SIG-M5 treated with dmso at 0.1 percent for 504 hours (cell line): Measurements from ENCODE around the gene HDC.

ENCODE experiments used
- DNase-seq: peaks from one replicate; lab custom pipeline; 2025; ENCODE audit not compliant: unreplicated experiment; lab: John Stamatoyannopoulos, UW

Gene HDC

GRCh38 chr15:50265620-50266019, at the start of gene HDC:
Gene HDC (minus strand): TSS chr15:50265726. CDS start chr15:50265623, 103 bp downstream.
- no peak for DNase-seq

- no peak for DNase-seq
Observed at GRCh38 chr15:50312636-50313035, 47.1 kb upstream of the HDC start.

- DNase-seq = no peak
Observed at GRCh38 chr15:50307799-50308198, 42.3 kb upstream of the HDC start.

GRCh38 chr15:50304836-50305235, 39.3 kb upstream of the HDC start:
- DNase-seq = no peak

GRCh38 chr15:50302581-50302980, 37.1 kb upstream of the HDC start:
- DNase-seq = no peak

GRCh38 chr15:50298340-50298739, 32.8 kb upstream of the HDC start:
- DNase-seq = no peak

GRCh38 chr15:50295966-50296365, 30.4 kb upstream of the HDC start:
- DNase-seq = no peak

GRCh38 chr15:50289749-50290148, 24.2 kb upstream of the HDC start:
- DNase-seq = no peak

GRCh38 chr15:50287324-50288116, 22.0 kb upstream of the HDC start:
- no peak for DNase-seq

- DNase-seq = no peak
Observed at GRCh38 chr15:50281427-50281826, 15.9 kb upstream of the HDC start.

- DNase-seq = no peak
Observed at GRCh38 chr15:50280271-50280670, 14.7 kb upstream of the HDC start.

GRCh38 chr15:50278496-50278895, 13.0 kb upstream of the HDC start:
- DNase-seq = peak; percentile 47

GRCh38 chr15:50277370-50277769, 11.8 kb upstream of the HDC start:
- DNase-seq = no peak

GRCh38 chr15:50275908-50276307, 10.4 kb upstream of the HDC start:
- no peak for DNase-seq

- DNase-seq = no peak
Observed at GRCh38 chr15:50275091-50275490, 9.6 kb upstream of the HDC start.

- no peak for DNase-seq
Observed at GRCh38 chr15:50267577-50267976, 2.1 kb upstream of the HDC start.

- no peak for DNase-seq
Observed at GRCh38 chr15:50262533-50262932, 3.0 kb downstream of the HDC start.

GRCh38 chr15:50261981-50262380, 3.5 kb downstream of the HDC start:
- DNase-seq = no peak

GRCh38 chr15:50260969-50261496, 4.5 kb downstream of the HDC start:
- no peak for DNase-seq

- no peak for DNase-seq
Observed at GRCh38 chr15:50259276-50259675, 6.2 kb downstream of the HDC start.

GRCh38 chr15:50257924-50258323, 7.6 kb downstream of the HDC start:
- DNase-seq = peak; percentile 82

GRCh38 chr15:50257332-50257731, 8.2 kb downstream of the HDC start:
- DNase-seq = no peak
